Subcutaneous abdominal adipose tissue (tissue), 5 donors: ENCODE data around the gene AIM2.
A peak's percentile ranks its signal among the peaks of the same experiment; 100 is the strongest.

Source experiments
- H3K27ac ChIP-seq: one replicate; pipeline ENCODE4 v1.7.0; 2013; ENCODE audit warnings: low read depth, mild to moderate bottlenecking, inconsistent platforms, low read length, moderate library complexity
- H3K27me3 ChIP-seq, 5 donors: one replicate each; pipeline ENCODE4 v1.7.0; 2013; ENCODE audit warnings: low read length in 5 of 5, inconsistent platforms in 1 of 5; ENCODE audit not compliant: control insufficient read depth in 5 of 5, insufficient read depth in 4 of 5
- H3K36me3 ChIP-seq, 5 donors: one replicate each; pipeline ENCODE4 v1.7.0; 2013; ENCODE audit warnings: low read length in 5 of 5; ENCODE audit not compliant: control insufficient read depth in 5 of 5, insufficient read depth in 5 of 5
- H3K4me1 ChIP-seq, 5 donors: one replicate each; pipeline ENCODE4 v1.7.0; 2013; ENCODE audit warnings: low read length in 5 of 5, mild to moderate bottlenecking in 3 of 5, moderate library complexity in 1 of 5; ENCODE audit not compliant: control insufficient read depth in 5 of 5, insufficient read depth in 5 of 5
- H3K4me3 ChIP-seq, 5 donors: one replicate each; pipeline ENCODE4 v1.7.0; 2013; ENCODE audit warnings: low read length in 5 of 5, low read depth in 1 of 5
- H3K9ac ChIP-seq, 5 donors: one replicate each; pipeline ENCODE4 v1.7.0; 2013; ENCODE audit warnings: low read length in 5 of 5, mild to moderate bottlenecking in 4 of 5, moderate library complexity in 3 of 5
- H3K9me3 ChIP-seq, 5 donors: one replicate each; pipeline ENCODE4 v1.7.0; 2013; ENCODE audit warnings: low read length in 5 of 5; ENCODE audit not compliant: control insufficient read depth in 5 of 5
- donor health status: healthy.
- donor health status: healthy.
- donor health status: healthy.
- donor health status: healthy.
- donor health status: healthy.

The AIM2 gene

DNA sequence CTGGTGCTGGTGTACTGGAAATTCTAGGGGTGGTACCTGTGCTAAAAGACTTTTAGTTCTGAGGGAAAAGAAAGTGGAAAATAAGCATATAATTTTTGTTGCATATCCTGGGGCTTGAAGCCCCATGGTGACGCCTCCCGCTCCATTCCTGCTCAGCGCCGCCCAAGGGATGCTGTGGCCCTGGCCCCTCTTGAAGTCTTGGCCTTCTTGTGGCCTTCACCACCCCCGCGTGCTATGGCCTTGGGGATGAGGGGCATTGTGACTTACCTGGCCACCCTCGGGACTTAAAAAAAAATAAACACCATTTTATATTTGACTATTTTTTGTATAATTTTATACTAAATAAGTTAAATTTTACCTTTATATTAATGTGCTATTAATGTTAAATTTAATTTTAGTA is 51.5 kb downstream of the AIM2 start:
- Histone ChIP-seq H3K9ac (no peak overlapping the region), H3K4me1 (peaks cover 0 to 16% (median 0%) of the 10 kb centered on the region in 5 donors), H3K27me3 (no peaks in the 10 kb centered on the region), H3K4me3 (no peak overlapping the region), H3K27ac (no peak overlapping the region), H3K36me3 (peaks cover 0 to 31% (median 23%) of the 10 kb centered on the region in 5 donors), H3K9me3 (no peaks in the 10 kb centered on the region)

- Histone ChIP-seq H3K27ac (no peak overlapping the region), H3K9me3 (no peaks in the 10 kb centered on the region), H3K9ac (no peak overlapping the region), H3K4me1 (peaks cover 0 to 16% (median 0%) of the 10 kb centered on the region in 5 donors), H3K4me3 (no peak overlapping the region), H3K36me3 (peaks cover 3 to 36% (median 29%) of the 10 kb centered on the region in 5 donors), H3K27me3 (no peaks in the 10 kb centered on the region)
Observed at GRCh38 chr1:159023723-159024122, 52.8 kb downstream of the AIM2 start.

DNA sequence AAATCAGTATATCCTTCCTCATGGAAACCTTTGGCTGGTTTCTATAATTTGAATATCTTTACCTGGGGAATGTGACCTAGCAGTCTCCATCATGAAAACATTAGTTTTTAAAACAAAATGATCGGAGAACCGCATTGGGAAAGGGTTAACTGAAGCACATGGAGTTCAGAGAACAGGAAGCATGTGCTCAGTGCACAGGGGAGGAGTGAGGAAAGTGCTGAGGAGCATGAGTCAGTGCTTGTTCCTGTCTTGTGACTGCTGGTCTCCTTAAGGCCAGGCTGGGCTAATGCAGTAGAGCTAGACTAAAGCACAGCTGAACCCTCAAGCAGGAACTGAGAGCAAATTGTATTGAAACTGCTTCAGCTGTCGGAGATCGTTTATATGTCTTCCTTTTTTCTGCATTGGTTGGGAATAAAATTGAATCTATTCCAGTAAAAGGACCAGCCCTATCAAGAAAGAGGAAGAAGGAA is 61.1 kb downstream of the AIM2 start:
- peaks cover 6 to 42% (median 22%) of the 10 kb centered on the region in 5 donors for H3K4me1 ChIP-seq
- H3K4me3 ChIP-seq: peak overlapping the region in 2 of 5 donors; percentile 36 to 45
- no peak overlapping the region for H3K9ac ChIP-seq
- H3K27me3 ChIP-seq: no peaks in the 10 kb centered on the region
- H3K9me3 ChIP-seq: no peaks in the 10 kb centered on the region
- H3K27ac ChIP-seq: peak overlapping the region; percentile 79
- peaks cover 20 to 44% (median 33%) of the 10 kb centered on the region in 5 donors for H3K36me3 ChIP-seq

DNA sequence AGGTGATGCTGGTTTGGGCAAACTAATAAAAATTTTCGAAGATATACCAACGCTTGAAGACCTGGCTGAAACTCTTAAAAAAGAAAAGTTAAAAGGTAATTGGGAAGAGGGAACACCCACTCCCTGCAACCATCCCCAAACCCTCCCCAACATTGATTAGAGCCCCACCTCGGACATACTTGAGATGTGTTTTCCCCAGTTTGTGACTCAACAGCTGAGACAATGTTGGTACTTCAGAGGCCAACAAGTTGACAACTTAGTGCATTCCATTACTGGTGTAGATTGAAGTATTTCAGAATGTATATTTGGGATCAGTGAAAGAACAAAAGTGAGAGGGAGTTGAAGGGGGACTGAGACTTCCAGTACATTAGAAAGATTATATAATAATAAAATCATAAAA is 61.7 kb downstream of the AIM2 start:
- peak overlapping the region; percentile 79 for H3K27ac ChIP-seq
- no peaks in the 10 kb centered on the region for H3K9me3 ChIP-seq
- peaks cover 20 to 37% (median 28%) of the 10 kb centered on the region in 5 donors for H3K36me3 ChIP-seq
- peak overlapping the region in 1 of 5 donors; percentile 6 for H3K9ac ChIP-seq
- H3K27me3 ChIP-seq: no peaks in the 10 kb centered on the region
- peaks cover 9 to 42% (median 22%) of the 10 kb centered on the region in 5 donors for H3K4me1 ChIP-seq
- no peak overlapping the region for H3K4me3 ChIP-seq

DNA sequence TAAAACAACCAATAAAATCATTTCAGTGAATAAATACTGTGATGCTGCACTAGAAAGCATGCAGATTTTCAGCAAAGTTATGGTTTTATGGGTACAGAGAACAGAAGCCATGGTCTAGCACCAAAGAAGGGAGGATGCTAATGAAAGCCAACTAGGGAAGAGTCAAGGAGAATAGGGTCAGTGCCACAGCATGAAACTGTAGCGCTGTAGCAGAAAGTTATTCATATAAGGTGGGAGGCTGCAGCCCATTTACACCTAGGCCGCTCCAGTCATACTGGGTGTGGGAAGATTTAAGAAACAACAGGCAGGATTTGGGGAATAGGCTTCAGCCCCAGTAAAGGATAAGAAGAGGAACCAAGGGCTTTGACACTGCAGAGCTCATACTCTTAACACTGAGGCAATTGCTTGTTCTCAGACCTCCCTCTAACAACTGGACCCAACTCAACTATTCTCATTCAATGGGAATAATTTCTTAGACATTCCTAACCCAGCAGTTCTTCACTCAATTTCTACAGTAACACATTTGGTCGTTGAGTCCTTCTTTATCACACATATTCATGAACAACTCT is 62.5 kb downstream of the AIM2 start:
- Histone ChIP-seq H3K27me3 (no peaks in the 10 kb centered on the region), H3K9me3 (no peaks in the 10 kb centered on the region), H3K4me3 (peak overlapping the region in 4 of 5 donors; percentile 27 to 92 (median 64)), H3K9ac (no peak overlapping the region), H3K27ac (peak overlapping the region; percentile 79), H3K4me1 (peaks cover 9 to 46% (median 28%) of the 10 kb centered on the region in 5 donors), H3K36me3 (peaks cover 20 to 35% (median 25%) of the 10 kb centered on the region in 5 donors)

GRCh38 chr1:159012495-159012894 is 64.1 kb downstream of the AIM2 start:
- no peaks in the 10 kb centered on the region for H3K9me3 ChIP-seq
- peak overlapping the region; percentile 70 for H3K27ac ChIP-seq
- no peaks in the 10 kb centered on the region for H3K27me3 ChIP-seq
- peak overlapping the region in 4 of 5 donors; percentile 60 to 93 (median 76) for H3K9ac ChIP-seq
- H3K4me1 ChIP-seq: peaks cover 13 to 54% (median 32%) of the 10 kb centered on the region in 5 donors
- H3K4me3 ChIP-seq: peak overlapping the region; percentile 56 to 92 (median 72)
- peaks cover 9 to 19% (median 16%) of the 10 kb centered on the region in 5 donors for H3K36me3 ChIP-seq
